ENCODE measurements around the gene NUDT16L1. TPM values are rescaled to one million over a fixed set of nuclear protein-coding genes. Genes with fewer than 3 reads are reported as not detected.

The NUDT16L1 gene
- polyA plus RNA-seq, 1 donor (not counting 4 experiments of a cell fraction or from before 2014, with no cell fraction given) = 23.0 TPM

- no peaks in the 10 kb centered on the region for H3K9me3 ChIP-seq (ENCODE audit: control insufficient read depth, low read depth, low read length)
- H3K9me1 ChIP-seq (ENCODE audit: control insufficient read depth, extremely low read depth, insufficient read depth, low read length) = no peaks in the 10 kb centered on the region
- no peak overlapping the region for H3K4me2 ChIP-seq (ENCODE audit: control insufficient read depth, extremely low read depth, insufficient read depth, low read depth, low read length)
- no peaks in the 10 kb centered on the region for H4K20me1 ChIP-seq (ENCODE audit: control insufficient read depth, extremely low read depth, insufficient read depth, low read length)
- FAIRE-seq (no peak), DNase-seq (ENCODE audit: low read depth, low spot score) (no peak)
- H3K4me3 ChIP-seq (ENCODE audit: control insufficient read depth in 2 of 3, extremely low read depth in 1 of 3, insufficient read depth in 2 of 3, low read depth in 1 of 3, low read length in 3 of 3) = no peak overlapping the region
- H3K27me3 ChIP-seq (ENCODE audit: control insufficient read depth, extremely low read depth, insufficient read depth, low read length) = no peaks in the 10 kb centered on the region
- H3K9ac ChIP-seq (ENCODE audit: control insufficient read depth, extremely low read depth, insufficient read depth, low read length) = no peak overlapping the region
- H3K4me1 ChIP-seq (ENCODE audit: control insufficient read depth, extremely low read depth, insufficient read depth, low read length) = peaks cover 7% of the 10 kb centered on the region
- H3K36me3 ChIP-seq (ENCODE audit: control insufficient read depth in 2 of 2, extremely low read depth in 1 of 2, insufficient read depth in 2 of 2, low read length in 2 of 2) = peaks cover 12 to 40% of the 10 kb centered on the region in 2 experiments
- TF ChIP-seq CTCF (optimal IDR thresholded peaks at IDR 0.05 in 1 of 3, IDR thresholded peaks at IDR 0.05 in 1 of 3, conservative IDR thresholded peaks at IDR 0.05 in 1 of 3; ENCODE audit: extremely low read depth in 1 of 3, insufficient read depth in 2 of 3, low read length in 3 of 3) (no peak), EZH2 (IDR thresholded peaks at IDR 0.05; ENCODE audit: low read length) (no peak)
- H2AFZ ChIP-seq (ENCODE audit: control insufficient read depth, low read length) = no peak overlapping the region
- dilution Hi-C loops (cut with MboI; ENCODE audit: extremely low pct_ligation_motif_present, low sequenced_read_pairs) = no loop called here
- no peak overlapping the region for H3K27ac ChIP-seq (ENCODE audit: control insufficient read depth, insufficient read depth, low read length)
- H3K79me2 ChIP-seq (ENCODE audit: control insufficient read depth, insufficient read depth, low read length) = no peaks in the 10 kb centered on the region
Observed at GRCh38 chr16:4686497-4687210, 6.7 kb upstream of the NUDT16L1 start.

- DNase-seq (ENCODE audit: low read depth, low spot score) (no peak), FAIRE-seq (no peak)
- Histone ChIP-seq H3K9ac (ENCODE audit: control insufficient read depth, extremely low read depth, insufficient read depth, low read length) (no peak overlapping the region), H4K20me1 (ENCODE audit: control insufficient read depth, extremely low read depth, insufficient read depth, low read length) (no peaks in the 10 kb centered on the region), H2AFZ (ENCODE audit: control insufficient read depth, low read length) (no peak overlapping the region), H3K4me2 (ENCODE audit: control insufficient read depth, extremely low read depth, insufficient read depth, low read depth, low read length) (no peak overlapping the region), H3K4me3 (ENCODE audit: control insufficient read depth in 2 of 3, extremely low read depth in 1 of 3, insufficient read depth in 2 of 3, low read depth in 1 of 3, low read length in 3 of 3) (no peak overlapping the region), H3K27ac (ENCODE audit: control insufficient read depth, insufficient read depth, low read length) (no peak overlapping the region), H3K4me1 (ENCODE audit: control insufficient read depth, extremely low read depth, insufficient read depth, low read length) (peaks cover 7% of the 10 kb centered on the region), H3K9me1 (ENCODE audit: control insufficient read depth, extremely low read depth, insufficient read depth, low read length) (no peaks in the 10 kb centered on the region), H3K27me3 (ENCODE audit: control insufficient read depth, extremely low read depth, insufficient read depth, low read length) (no peaks in the 10 kb centered on the region), H3K79me2 (ENCODE audit: control insufficient read depth, insufficient read depth, low read length) (no peaks in the 10 kb centered on the region), H3K36me3 (ENCODE audit: control insufficient read depth in 2 of 2, extremely low read depth in 1 of 2, insufficient read depth in 2 of 2, low read length in 2 of 2) (peaks cover 9 to 34% of the 10 kb centered on the region in 2 experiments), H3K9me3 (ENCODE audit: control insufficient read depth, low read depth, low read length) (no peaks in the 10 kb centered on the region)
- TF ChIP-seq CTCF (optimal IDR thresholded peaks at IDR 0.05 in 1 of 3, IDR thresholded peaks at IDR 0.05 in 1 of 3, conservative IDR thresholded peaks at IDR 0.05 in 1 of 3; ENCODE audit: extremely low read depth in 1 of 3, insufficient read depth in 2 of 3, low read length in 3 of 3) = no peak
- TF ChIP-seq EZH2 (IDR thresholded peaks at IDR 0.05; ENCODE audit: low read length) = no peak
- dilution Hi-C loops (cut with MboI; ENCODE audit: extremely low pct_ligation_motif_present, low sequenced_read_pairs) = no loop called here
Observed at GRCh38 chr16:4687416-4687815, 5.9 kb upstream of the NUDT16L1 start.
